ENCODE data around the gene PACRG. TPM values are rescaled to one million over a fixed set of nuclear protein-coding genes. Genes with fewer than 3 reads are reported as not detected.
A peak's percentile ranks its signal among the peaks of the same experiment; 100 is the strongest.

PACRG gene
- total RNA-seq, 2 experiments from 2014 or later = 0.66 to 0.81 TPM

DNA sequence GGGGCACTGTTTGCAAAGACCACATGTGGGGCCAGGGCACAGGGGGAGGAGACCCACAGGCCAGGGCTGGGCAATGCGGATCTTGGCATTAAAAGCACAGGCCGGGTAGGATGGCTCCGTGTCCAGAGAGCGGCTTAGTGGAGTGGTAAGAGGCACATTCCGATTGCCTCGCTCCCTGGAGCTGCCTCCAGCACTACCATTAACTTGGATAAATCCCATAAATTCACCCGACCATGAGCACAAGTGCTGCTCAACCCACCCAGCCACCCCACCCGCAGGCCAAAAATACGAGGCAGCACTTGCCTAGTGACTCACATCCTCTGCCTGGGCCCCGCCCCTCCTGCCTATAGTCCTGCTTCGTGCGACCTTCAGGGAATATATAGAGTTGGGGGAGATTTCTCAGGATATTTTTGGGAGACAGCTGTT is 619.3 kb downstream of the PACRG start:
- DNase-seq (peak in 1 of 14 experiments; percentile 15), ATAC-seq (ENCODE audit: poor library complexity) (no peak)
- Mint-ChIP-seq H3K9me3 (no peaks in the 10 kb centered on the region), H3K4me3 (no peak overlapping the region), H3K4me1 (ENCODE audit: low read depth) (no peaks in the 10 kb centered on the region), H3K36me3 (ENCODE audit: low read depth) (no peaks in the 10 kb centered on the region), H3K27me3 (no peaks in the 10 kb centered on the region), H3K27ac (no peak overlapping the region)
- no peaks in the 10 kb centered on the region for H3K36me3 ChIP-seq (ENCODE audit: insufficient read depth, low read length)
- intact Hi-C loops (cut with DNase I, micrococcal nuclease) = no loop called here
- H3K9me3 ChIP-seq (ENCODE audit: control insufficient read depth in 1 of 2, insufficient read depth in 1 of 2, low read length in 2 of 2) = no peaks in the 10 kb centered on the region
- CTCF ChIA-PET = no interaction called here
- no peaks in the 10 kb centered on the region for H3K4me1 ChIP-seq (ENCODE audit: insufficient read depth, low read length)
- H3K27ac ChIP-seq (ENCODE audit: low read depth in 1 of 2, low read length in 2 of 2) = no peak overlapping the region
- no peak overlapping the region for H3K4me3 ChIP-seq (ENCODE audit: low read length)
- TF ChIP-seq, protein P1, sequence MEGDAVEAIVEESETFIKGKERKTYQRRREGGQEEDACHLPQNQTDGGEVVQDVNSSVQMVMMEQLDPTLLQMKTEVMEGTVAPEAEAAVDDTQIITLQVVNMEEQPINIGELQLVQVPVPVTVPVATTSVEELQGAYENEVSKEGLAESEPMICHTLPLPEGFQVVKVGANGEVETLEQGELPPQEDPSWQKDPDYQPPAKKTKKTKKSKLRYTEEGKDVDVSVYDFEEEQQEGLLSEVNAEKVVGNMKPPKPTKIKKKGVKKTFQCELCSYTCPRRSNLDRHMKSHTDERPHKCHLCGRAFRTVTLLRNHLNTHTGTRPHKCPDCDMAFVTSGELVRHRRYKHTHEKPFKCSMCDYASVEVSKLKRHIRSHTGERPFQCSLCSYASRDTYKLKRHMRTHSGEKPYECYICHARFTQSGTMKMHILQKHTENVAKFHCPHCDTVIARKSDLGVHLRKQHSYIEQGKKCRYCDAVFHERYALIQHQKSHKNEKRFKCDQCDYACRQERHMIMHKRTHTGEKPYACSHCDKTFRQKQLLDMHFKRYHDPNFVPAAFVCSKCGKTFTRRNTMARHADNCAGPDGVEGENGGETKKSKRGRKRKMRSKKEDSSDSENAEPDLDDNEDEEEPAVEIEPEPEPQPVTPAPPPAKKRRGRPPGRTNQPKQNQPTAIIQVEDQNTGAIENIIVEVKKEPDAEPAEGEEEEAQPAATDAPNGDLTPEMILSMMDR (IDR thresholded peaks at IDR 0.05) = no peak
- POLR2A ChIA-PET = no interaction called here
- H3K27me3 ChIP-seq (ENCODE audit: control insufficient read depth in 1 of 2, insufficient read depth in 2 of 2, low read length in 2 of 2) = no peaks in the 10 kb centered on the region

DNA sequence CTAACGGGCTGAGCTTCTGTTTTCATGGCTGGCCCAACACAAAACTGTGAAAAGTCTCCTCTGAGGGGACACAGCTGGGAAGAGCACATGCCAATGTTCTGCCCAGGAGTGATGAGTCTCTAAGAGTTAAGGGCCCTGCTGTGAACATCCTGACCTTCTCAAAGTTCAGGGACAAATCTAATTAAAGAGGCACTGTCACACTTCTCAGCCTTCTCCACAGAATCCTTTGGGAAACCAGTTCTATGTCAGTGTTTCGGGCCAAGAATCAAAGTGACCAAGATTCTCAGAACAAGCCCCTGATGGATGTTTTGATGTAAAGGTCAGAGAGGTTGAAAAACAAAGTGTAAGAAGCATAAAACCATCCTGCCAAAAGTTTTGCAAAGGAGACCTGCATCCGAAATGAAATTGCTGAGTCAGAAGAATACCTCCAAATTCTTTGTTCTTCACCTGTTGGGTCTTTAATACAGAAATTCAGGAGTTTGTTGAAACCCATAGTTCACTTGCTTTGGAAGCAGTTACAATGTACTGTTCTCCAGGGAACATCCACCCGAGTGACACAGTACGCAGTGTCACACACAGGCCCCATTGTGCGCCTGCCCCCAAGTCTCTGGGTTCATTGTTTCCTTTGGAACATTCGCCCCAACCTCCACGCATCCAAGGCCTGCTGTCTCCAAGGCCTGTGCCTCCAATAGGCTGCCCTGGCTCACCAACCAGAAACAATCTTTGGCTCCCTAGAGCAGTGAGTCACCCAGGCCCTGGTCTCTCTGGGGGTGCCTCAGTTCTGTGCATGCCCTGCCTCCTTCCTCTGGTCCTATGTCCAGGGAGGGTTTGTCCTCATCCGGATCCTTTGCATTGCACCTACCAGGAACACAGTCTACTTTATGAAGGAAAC is 621.3 kb downstream of the PACRG start:
- CTCF ChIA-PET = no interaction called here
- H3K4me3 ChIP-seq (ENCODE audit: low read length) = no peak overlapping the region
- Mint-ChIP-seq H3K4me3 (no peak overlapping the region), H3K36me3 (ENCODE audit: low read depth) (no peaks in the 10 kb centered on the region), H3K9me3 (no peaks in the 10 kb centered on the region), H3K4me1 (ENCODE audit: low read depth) (no peaks in the 10 kb centered on the region), H3K27ac (no peak overlapping the region), H3K27me3 (no peaks in the 10 kb centered on the region)
- H3K4me1 ChIP-seq (ENCODE audit: insufficient read depth, low read length) = no peaks in the 10 kb centered on the region
- no peak for ATAC-seq (ENCODE audit: poor library complexity)
- POLR2A ChIA-PET = no interaction called here
- H3K27me3 ChIP-seq (ENCODE audit: control insufficient read depth in 1 of 2, insufficient read depth in 2 of 2, low read length in 2 of 2) = no peaks in the 10 kb centered on the region
- no peak for DNase-seq
- H3K27ac ChIP-seq (ENCODE audit: low read depth in 1 of 2, low read length in 2 of 2) = no peak overlapping the region
- intact Hi-C loops (cut with DNase I, micrococcal nuclease) = no loop called here
- no peaks in the 10 kb centered on the region for H3K9me3 ChIP-seq (ENCODE audit: control insufficient read depth in 1 of 2, insufficient read depth in 1 of 2, low read length in 2 of 2)
- H3K36me3 ChIP-seq (ENCODE audit: insufficient read depth, low read length) = no peaks in the 10 kb centered on the region
- TF ChIP-seq, protein P1 (IDR thresholded peaks at IDR 0.05) = no peak

DNA sequence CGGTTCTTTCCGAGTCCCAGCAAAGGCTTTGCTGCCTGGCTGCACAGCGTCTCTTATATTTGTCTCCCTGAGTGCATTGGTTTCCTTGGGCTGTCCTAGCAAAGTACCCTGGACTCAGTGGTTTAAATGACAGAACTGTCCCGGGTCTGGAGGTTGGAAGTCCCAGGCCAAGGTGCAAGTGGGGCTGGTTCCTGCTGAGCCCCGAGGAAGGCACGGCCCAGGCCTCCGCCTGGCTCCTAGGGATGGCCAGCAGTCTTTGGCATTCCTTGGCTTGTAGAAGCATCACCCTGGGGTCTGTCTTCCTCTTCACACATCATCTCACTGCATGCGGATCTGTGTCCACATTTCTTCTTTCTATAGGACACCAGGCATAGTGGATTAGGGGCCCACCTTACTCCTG is 621.9 kb downstream of the PACRG start:
- TF ChIP-seq, protein P1 (IDR thresholded peaks at IDR 0.05) = no peak
- DNase-seq (no peak), ATAC-seq (ENCODE audit: poor library complexity) (no peak)
- Mint-ChIP-seq H3K36me3 (ENCODE audit: low read depth) (no peaks in the 10 kb centered on the region), H3K27ac (no peak overlapping the region), H3K4me3 (no peak overlapping the region), H3K4me1 (ENCODE audit: low read depth) (no peaks in the 10 kb centered on the region), H3K27me3 (peaks cover 6% of the 10 kb centered on the region), H3K9me3 (no peaks in the 10 kb centered on the region)
- no peaks in the 10 kb centered on the region for H3K27me3 ChIP-seq (ENCODE audit: control insufficient read depth in 1 of 2, insufficient read depth in 2 of 2, low read length in 2 of 2)
- intact Hi-C loops (cut with DNase I, micrococcal nuclease) = no loop called here
- ChIA-PET POLR2A (no interaction called here), CTCF (no interaction called here)
- no peak overlapping the region for H3K27ac ChIP-seq (ENCODE audit: low read depth in 1 of 2, low read length in 2 of 2)
- H3K9me3 ChIP-seq (ENCODE audit: control insufficient read depth in 1 of 2, insufficient read depth in 1 of 2, low read length in 2 of 2) = no peaks in the 10 kb centered on the region
- no peak overlapping the region for H3K4me3 ChIP-seq (ENCODE audit: low read length)
- no peaks in the 10 kb centered on the region for H3K36me3 ChIP-seq (ENCODE audit: insufficient read depth, low read length)
- H3K4me1 ChIP-seq (ENCODE audit: insufficient read depth, low read length) = no peaks in the 10 kb centered on the region
